Measurements from ENCODE around the gene QSOX2. TPM values are rescaled to one million over a fixed set of nuclear protein-coding genes. Genes with fewer than 3 reads are reported as not detected.
"Not testable (repeated sequence)": the region's sequence is repeated elsewhere in the genome, so short reads cannot be mapped to it uniquely, and the experiment has no call there.

Gene QSOX2
- total RNA-seq, 1 donor from 2014 or later = 16.8 TPM

DNA sequence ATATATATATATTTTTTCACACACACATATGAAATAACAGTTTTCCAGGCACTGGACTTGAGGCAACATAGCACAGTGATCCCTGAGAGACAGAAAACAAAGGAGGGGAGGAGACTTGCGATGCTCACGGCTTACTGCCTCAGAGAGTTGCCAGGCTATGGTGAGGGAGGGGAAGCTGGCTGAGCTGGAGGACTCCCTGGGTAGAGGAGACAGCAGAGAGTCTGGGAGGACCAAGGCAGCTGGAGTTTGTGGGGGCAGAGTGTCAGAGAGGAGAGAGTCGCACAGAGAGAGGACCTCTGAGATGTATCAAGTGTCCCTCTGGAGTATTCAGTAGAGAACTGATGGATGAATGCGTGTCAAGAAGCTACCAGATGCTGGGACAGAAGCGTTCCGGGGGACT lies 23.1 kb upstream of the QSOX2 start:
- H3K36me3 Mint-ChIP-seq = no peaks in the 10 kb centered on the region
- TF ChIP-seq, protein P1, sequence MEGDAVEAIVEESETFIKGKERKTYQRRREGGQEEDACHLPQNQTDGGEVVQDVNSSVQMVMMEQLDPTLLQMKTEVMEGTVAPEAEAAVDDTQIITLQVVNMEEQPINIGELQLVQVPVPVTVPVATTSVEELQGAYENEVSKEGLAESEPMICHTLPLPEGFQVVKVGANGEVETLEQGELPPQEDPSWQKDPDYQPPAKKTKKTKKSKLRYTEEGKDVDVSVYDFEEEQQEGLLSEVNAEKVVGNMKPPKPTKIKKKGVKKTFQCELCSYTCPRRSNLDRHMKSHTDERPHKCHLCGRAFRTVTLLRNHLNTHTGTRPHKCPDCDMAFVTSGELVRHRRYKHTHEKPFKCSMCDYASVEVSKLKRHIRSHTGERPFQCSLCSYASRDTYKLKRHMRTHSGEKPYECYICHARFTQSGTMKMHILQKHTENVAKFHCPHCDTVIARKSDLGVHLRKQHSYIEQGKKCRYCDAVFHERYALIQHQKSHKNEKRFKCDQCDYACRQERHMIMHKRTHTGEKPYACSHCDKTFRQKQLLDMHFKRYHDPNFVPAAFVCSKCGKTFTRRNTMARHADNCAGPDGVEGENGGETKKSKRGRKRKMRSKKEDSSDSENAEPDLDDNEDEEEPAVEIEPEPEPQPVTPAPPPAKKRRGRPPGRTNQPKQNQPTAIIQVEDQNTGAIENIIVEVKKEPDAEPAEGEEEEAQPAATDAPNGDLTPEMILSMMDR (IDR thresholded peaks at IDR 0.05; ENCODE audit: unreplicated experiment) = no peak
- peaks cover 6% of the 10 kb centered on the region for H3K9me3 Mint-ChIP-seq
- DNase-seq (ENCODE audit: low spot score in 2 of 2, unreplicated experiment in 2 of 2) = no peak
- H3K27me3 Mint-ChIP-seq (ENCODE audit: low read depth) = peaks cover 15% of the 10 kb centered on the region
- no peak overlapping the region for H3K27ac Mint-ChIP-seq
- peaks cover 16% of the 10 kb centered on the region for H3K4me1 Mint-ChIP-seq
- no peak overlapping the region for H3K4me3 Mint-ChIP-seq

DNA sequence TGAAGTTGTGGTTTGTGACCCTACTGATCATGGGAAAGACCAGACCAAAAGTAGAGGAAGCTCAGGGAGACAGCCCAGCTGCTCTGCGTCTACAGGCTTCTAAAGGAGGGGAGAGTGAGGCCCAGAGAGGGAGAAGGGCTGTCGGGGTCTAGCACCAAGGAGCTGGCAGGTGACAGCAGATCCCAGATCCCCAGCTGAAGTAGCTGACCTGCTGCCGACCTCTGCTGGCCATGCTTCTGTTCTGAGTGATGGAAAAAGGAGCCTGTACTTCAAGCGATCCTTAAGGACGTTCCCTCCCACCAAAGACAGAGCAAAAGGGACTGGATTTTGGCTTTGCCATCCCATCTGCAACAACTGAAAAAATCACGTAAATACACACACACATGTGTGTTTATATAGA lies 22.7 kb upstream of the QSOX2 start:
- TF ChIP-seq, protein P1 (IDR thresholded peaks at IDR 0.05; ENCODE audit: unreplicated experiment) = no peak
- DNase-seq (ENCODE audit: low spot score in 2 of 2, unreplicated experiment in 2 of 2) = no peak
- peaks cover 11% of the 10 kb centered on the region for H3K27me3 Mint-ChIP-seq (ENCODE audit: low read depth)
- H3K4me1 Mint-ChIP-seq = peaks cover 16% of the 10 kb centered on the region
- peaks cover 6% of the 10 kb centered on the region for H3K9me3 Mint-ChIP-seq
- no peaks in the 10 kb centered on the region for H3K36me3 Mint-ChIP-seq
- H3K27ac Mint-ChIP-seq = peak overlapping the region; percentile 69
- peak overlapping the region; percentile 63 for H3K4me3 Mint-ChIP-seq

DNA sequence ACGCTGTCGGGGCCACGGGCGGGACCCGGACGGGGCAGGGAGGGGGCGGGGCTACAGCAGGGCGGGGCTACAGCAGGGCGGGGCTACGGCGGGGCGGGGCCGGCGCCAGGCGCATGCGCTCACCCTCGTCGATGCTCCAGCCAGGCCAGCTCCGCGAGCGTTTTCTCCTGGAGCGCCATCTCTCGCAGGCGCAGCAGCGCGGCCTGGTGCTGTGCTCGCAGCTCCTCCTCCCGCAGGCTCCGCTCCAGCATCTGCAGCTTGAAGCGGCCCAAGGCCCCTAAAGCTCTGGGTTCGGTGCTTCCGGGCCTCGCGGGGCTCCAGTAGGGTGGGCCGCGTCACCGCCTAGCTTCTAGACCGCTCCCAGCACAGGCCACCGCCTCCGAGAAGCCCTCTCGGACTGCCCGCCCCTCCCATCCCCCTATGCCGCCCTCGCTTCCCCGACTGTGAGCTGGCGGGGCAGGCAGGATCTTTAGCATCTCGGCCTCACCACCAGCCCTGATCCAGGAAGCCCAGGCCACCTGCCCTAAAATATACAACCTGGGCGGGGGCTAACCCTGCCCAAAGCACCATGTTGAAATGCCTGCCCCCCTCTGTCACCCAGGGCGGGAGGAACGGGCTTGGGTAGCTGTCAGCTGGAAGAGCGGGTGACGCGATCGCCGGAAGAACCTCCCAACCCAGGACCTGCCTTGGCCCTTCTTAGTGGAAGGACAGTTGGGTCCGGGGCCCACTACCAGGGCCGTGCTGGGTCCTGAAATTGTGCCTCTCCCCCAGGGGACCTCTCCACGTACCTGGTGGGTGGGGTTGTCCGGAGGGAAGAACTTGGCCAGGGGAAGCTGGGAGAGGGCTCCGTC lies 21.9 kb upstream of the QSOX2 start:
- TF ChIP-seq, protein P1 (IDR thresholded peaks at IDR 0.05; ENCODE audit: unreplicated experiment) = no peak
- Mint-ChIP-seq H3K27me3 (ENCODE audit: low read depth) (peaks cover 4% of the 10 kb centered on the region), H3K9me3 (peaks cover 6% of the 10 kb centered on the region), H3K27ac (no peak overlapping the region), H3K36me3 (no peaks in the 10 kb centered on the region), H3K4me3 (peak overlapping the region; percentile 63), H3K4me1 (peaks cover 16% of the 10 kb centered on the region)
- DNase-seq (ENCODE audit: low spot score in 2 of 2, unreplicated experiment in 2 of 2) = peak; percentile 79 to 83

DNA sequence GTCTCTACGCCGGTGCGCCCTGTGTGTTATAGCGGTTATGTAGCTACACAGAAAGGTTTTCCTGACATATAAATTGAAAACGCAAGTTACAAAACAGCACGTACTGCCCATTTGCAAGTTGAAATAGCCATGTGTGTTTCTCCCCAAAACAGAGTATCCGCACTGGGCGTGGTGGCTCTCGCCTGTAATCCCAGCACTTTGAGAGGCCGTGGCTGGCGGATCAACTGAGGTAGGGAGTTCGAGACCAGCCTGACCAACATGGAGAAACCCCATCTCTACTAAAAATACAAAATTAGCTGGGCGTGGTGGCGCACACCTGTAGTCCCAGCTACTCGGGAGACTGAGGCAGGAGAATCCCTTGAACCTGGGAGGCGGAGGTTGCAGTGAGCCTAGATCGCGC lies 21.0 kb upstream of the QSOX2 start:
- not testable (repeated sequence) for H3K9me3 Mint-ChIP-seq; H3K27me3 Mint-ChIP-seq (ENCODE audit: low read depth); H3K27ac Mint-ChIP-seq; H3K36me3 Mint-ChIP-seq; DNase-seq (ENCODE audit: low spot score in 2 of 2, unreplicated experiment in 2 of 2)
- peaks cover 16% of the 10 kb centered on the region for H3K4me1 Mint-ChIP-seq
- H3K4me3 Mint-ChIP-seq = peak overlapping the region; percentile 50

DNA sequence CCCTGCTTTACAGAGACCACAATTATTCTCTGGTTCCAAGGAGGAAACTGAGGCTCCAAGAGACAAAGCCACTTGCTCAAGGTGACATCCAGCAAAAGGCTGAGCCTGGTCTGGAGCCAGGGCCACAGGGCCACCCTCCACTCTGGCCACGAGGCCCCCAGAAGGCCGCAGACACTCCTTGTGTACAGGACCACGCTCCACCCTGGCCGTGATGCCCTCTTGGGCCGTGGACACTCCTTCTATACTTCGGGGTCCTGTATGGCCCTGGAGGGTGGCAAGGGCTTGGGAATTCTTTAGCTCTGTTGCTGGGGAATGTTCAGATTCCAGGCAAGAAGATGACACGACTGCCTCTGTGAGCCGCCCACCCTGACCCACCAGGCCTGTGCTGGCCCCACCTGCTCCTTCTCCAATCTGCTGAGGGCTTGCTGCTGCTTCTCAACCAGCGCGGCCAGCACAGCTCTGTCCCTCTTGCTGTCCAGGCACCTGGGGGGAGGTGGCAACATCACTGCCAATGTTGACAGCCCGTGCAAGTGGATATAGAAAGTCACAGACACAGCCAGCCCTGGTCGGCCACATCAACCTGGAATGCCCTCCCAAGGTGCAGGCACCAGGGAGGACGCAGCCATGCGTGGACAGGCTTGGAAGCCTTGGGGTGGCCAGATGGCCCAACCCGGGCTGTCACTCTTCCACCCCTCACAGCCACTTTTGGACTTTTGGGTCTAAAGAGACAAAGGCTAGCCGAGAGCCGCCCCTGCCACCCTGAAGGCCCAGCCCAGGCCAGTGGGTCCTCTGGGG lies 20.1 kb upstream of the QSOX2 start:
- no peak overlapping the region for H3K27ac Mint-ChIP-seq
- no peaks in the 10 kb centered on the region for H3K36me3 Mint-ChIP-seq
- TF ChIP-seq, protein P1 (IDR thresholded peaks at IDR 0.05; ENCODE audit: unreplicated experiment) = no peak
- DNase-seq (ENCODE audit: low spot score in 2 of 2, unreplicated experiment in 2 of 2) = no peak
- H3K4me3 Mint-ChIP-seq = no peak overlapping the region
- peaks cover 2% of the 10 kb centered on the region for H3K27me3 Mint-ChIP-seq (ENCODE audit: low read depth)
- H3K9me3 Mint-ChIP-seq = peaks cover 6% of the 10 kb centered on the region
- H3K4me1 Mint-ChIP-seq = peaks cover 16% of the 10 kb centered on the region

Data from mesothelial cell of epicardium (in vitro differentiated cells).